Measurements from ENCODE around the gene CTSE.

Gene CTSE

DNA sequence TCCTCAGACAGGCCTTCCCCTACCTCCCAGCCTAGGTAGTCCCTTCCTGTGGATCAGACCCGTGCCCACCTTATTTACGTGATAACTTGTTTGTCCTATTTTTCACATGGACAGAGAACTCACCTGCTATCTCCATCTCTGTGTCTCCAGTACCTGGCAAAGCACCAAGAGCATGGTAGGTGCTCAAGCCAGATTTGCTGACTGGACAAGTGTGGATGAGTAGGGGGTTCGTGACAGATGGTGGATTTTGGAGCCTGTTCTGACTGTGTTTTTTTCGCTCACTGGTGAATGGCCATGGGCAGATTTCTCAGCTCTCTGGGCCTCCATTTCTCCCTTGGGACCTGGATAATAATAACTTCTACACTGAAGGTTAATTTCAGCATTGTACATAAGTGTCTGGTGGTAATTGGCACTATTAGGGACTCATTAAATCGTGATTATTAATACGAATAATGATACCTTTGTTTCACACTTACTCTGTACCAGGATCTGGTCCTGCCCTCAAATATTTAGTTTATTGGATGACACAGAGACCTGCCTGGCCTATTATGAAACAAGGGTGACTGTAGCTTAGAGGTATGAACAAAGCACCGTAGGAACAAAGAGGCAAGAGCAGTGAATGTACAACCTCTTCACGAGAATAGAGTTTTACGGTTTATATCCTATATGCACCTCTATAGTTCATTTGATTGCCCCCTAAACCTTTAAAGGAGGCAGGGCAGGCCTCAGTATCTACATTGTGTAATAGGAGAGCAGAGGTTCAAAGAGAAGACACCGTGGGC is 56.0 kb downstream of the CTSE start:
- no peak for ATAC-seq

DNA sequence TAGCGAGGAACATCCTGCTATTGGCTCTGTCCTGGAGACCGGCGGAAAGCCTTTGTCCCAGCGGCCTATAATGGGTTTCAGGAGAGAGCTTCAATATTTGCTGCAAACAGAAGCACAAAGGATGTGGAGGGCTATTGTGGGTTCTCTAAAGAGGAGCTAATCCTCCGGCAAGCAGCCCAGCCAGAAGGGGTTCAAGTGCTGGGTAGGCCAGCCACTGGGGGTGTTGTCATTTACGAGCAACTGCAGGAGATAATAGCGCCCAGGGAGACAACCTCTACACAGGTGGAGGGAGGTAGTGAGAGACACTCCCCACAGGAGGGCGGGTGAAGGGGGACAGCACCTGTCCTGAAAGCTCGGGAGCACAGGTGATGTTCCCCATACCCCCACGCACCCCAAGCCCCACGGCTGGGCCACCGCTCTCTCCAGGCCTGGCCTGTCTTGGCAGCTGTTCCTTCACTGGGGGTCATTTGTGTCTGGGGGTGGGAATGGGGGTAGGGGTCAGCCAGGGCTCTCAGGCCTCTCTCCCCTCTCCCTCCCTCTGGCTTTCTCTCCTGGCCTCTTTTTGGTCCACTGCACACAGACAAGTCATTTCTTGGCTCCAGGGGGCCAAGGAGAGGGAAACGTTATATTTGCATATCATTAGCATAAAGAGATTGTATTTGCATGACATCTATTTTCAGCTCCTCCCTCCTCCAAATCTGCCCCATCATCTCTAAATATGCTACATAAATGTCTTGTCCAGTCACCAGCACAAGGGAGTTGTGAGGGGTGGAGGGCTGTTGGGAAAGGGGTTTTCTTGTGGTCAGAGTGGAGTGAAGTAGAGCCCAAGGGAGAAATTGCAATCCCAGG is 58.4 kb downstream of the CTSE start:
- no peak for ATAC-seq

DNA sequence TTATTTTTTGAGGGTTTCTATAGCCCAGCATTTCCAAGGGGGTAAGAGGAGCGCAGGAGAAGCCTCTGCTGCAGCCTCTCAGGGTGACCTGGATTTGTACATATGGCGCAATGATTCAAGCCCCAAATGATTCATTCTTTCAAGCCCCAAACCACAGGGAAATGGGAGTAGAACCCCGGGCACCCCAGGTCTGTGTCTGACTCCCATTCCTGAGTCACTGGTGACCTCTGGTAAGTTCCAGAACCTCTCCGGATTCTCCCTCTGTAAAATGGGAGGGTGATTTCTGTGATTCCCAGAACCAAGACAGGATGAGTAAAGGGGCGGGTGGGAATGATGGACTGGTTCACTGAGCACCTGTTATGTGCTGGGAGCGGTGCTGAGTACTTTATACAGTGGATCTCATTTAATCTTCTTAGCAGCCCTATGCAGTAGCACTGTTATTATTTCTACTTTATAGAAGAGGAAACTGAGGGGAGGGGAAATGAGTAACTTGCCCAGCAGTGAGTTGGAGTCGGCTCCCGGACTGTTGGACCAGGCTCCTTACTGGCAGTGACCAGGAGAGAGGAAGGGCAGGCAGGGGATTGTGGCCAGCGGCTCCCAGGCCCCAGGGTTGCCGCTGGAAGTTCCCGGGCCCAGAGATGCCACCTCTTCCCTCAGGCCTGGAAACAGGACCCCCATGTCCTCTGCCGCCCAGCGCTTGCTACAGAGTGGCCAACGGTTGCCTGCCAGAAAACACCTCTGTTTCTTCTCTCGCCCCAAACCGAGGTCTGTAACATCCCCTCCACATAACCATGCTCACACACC is 60.1 kb downstream of the CTSE start:
- no peak for ATAC-seq

DNA sequence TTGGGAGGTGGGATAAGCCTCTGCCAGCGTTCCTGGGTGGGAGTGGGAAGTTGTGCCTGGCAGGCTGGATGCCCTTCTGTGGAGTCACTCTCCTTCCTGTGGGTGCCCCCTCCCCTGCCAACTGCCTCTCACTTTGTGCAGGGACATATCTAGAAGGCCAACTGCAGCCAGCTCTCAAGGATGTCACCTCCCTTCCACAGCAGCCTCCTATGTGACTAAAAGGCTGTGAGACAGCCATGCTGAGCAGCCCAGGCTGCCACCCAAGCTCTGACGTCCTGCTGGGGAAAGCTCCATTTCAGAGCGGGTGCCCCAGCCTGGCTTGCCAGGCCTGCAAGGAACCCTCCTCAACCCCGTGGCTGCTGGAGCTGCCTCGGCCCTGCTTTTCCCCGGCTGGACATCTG is 60.9 kb downstream of the CTSE start:
- ATAC-seq: no peak

DNA sequence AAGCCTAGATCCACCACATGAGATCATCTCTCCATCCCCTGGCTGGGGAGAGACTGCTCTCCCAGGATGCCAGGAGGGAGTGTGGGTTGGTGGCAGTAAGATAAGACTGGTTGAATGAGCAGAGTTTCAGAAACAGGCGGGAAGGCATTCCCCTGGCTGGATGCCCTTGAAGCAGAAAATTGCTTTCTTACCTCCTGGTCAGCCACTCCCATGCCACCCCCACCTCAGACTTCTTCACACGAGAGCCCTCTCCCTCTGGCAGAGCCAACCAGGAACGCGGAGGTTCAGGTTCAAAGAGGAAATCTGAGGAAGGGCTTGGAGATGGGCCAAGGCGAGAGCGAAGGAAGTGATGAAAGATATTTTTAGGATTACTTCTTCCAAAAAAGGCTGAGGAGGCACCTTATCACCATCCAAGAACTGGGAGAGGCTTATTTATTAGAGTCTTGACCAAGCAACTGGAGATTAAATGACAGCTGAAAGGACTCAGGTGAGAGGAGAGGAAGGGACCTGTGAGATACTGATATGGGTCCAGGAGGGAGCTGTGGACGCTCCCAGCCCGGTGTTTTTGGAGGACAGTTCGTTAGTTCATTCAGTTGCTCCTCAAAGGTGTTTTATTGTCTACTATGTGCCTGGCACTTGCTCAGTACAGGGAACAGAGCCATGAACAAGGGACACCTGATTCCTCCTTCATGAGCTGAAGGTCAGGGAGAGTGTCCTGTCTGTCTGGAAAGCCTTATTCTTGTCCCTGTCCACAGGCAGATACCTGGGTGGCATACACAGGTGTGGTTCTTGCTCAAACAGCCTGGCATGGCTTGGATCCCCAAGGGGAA is 61.5 kb downstream of the CTSE start:
- no peak for ATAC-seq

DNA sequence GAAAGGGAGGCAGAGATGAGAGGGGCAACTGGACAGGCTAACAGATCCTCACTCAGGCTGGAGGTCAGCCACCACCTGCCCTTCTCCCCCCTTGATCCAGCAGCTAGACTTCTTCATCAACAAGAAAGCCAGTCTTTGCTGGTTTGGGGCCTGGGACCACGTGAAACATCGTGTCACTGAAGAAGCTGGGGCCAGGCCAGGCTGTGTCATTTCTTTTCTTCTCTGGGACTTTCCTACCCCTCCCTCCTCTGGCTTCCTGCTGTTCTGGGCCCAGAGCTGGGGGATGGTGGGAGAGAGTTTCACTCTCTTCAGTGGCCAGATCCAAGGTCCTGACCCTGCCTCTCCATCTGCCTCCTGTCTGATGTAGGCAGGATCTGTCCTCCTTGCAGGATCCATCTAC is 62.3 kb downstream of the CTSE start:
- ATAC-seq: no peak

DNA sequence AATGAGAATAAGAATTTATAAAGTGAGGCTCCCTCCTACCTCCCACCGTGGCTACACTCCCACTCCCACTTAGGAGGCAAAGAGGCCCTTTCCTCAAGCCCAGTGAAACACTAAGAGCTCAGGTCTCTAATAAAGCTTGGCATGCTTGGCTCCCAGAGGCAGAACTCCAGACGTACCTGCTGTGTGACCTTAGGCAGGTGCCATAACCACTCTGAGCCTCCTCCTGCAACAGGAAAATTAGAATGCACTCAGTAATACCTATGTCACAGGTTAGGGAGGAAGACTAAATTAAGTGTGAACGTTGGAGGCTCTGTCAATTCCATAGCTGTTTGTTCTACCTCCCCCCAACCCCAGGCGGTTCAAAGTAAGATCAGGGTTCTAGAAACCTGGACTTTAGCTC is 63.9 kb downstream of the CTSE start:
- ATAC-seq: no peak
